Common myeloid progenitor, CD34-positive (primary cell): Measurements from ENCODE around the gene SCN4A.

Experiments
- CTCF ChIA-PET: fragments of 350-600 bp; sonication (Branson Sonifier 250); formaldehyde crosslinking; loops from one replicate; lab custom pipeline; 2021; ENCODE audit warnings: antibody characterized with exemption; lab: Charles Lee
- POLR2A ChIA-PET: fragments of 350-600 bp; sonication (Branson Sonifier 250); formaldehyde crosslinking; loops from one replicate; lab custom pipeline; 2021; ENCODE audit warnings: antibody characterized with exemption; lab: Charles Lee
- DNase-seq, 3 donors: peaks; one replicate each; pipeline versions ENCODE4 v3.0.0 to v3.0.0-alpha.2; 2013
- H3K27ac ChIP-seq, 2 experiments: 1 replicate in 1 of 2; 2 replicates in 1 of 2; pipeline ENCODE4 v1.7.0; 2013; ENCODE audit warnings: inconsistent platforms in 2 of 2, low read length in 2 of 2, mild to moderate bottlenecking in 2 of 2, low read depth in 1 of 2, moderate library complexity in 1 of 2; ENCODE audit not compliant: severe bottlenecking in 2 of 2, insufficient read depth in 1 of 2, poor library complexity in 1 of 2
- H3K27me3 ChIP-seq, 5 experiments: replicated peaks in 2 of 5; 1 replicate in 3 of 5; 2 replicates in 2 of 5; pipeline versions ENCODE4 v1.6.1 to v1.7.0; 2013; ENCODE audit warnings: low read length in 4 of 5, mild to moderate bottlenecking in 2 of 5, moderate library complexity in 2 of 5, inconsistent platforms in 1 of 5; ENCODE audit not compliant: insufficient read depth in 5 of 5, control insufficient read depth in 4 of 5
- H3K36me3 ChIP-seq, 4 experiments: 1 replicate in 2 of 4; 2 replicates in 2 of 4; pipeline versions ENCODE4 v1.6.1 to v1.7.0; 2013; ENCODE audit warnings: low read length in 3 of 4, control low read depth in 1 of 4, mild to moderate bottlenecking in 1 of 4; ENCODE audit not compliant: control insufficient read depth in 4 of 4, insufficient read depth in 4 of 4
- H3K4me1 ChIP-seq, 4 experiments: 1 replicate in 3 of 4; 2 replicates in 1 of 4; pipeline versions ENCODE4 v1.6.1 to v1.7.1; 2013; ENCODE audit warnings: low read length in 3 of 4, mild to moderate bottlenecking in 3 of 4, control low read depth in 1 of 4, inconsistent platforms in 1 of 4, moderate library complexity in 1 of 4; ENCODE audit not compliant: control insufficient read depth in 4 of 4, insufficient read depth in 4 of 4; ENCODE audit errors: control extremely low read depth in 1 of 4
- H3K4me3 ChIP-seq, 7 experiments: 1 replicate in 4 of 7; 2 replicates in 3 of 7; pipeline versions ENCODE4 v1.5.1 to v1.7.0; 2013; ENCODE audit warnings: mild to moderate bottlenecking in 7 of 7, low read length in 6 of 7, moderate library complexity in 6 of 7, inconsistent platforms in 2 of 7, low read depth in 2 of 7, control low read depth in 1 of 7; ENCODE audit not compliant: insufficient read depth in 4 of 7, control insufficient read depth in 1 of 7; ENCODE audit errors: extremely low read depth in 1 of 7
- H3K9me3 ChIP-seq, 5 experiments: 1 replicate in 4 of 5; 2 replicates in 1 of 5; pipeline versions ENCODE4 v1.6.1 to v1.7.1; 2013; ENCODE audit warnings: low read length in 4 of 5, mild to moderate bottlenecking in 2 of 5, inconsistent platforms in 1 of 5, low read depth in 1 of 5, moderate library complexity in 1 of 5; ENCODE audit not compliant: control insufficient read depth in 4 of 5, insufficient read depth in 2 of 5; ENCODE audit errors: control extremely low read depth in 1 of 5
- WGBS: methylation state at CpG from one replicate; pipeline ENCODE4 v1.1.5; 2013; ENCODE audit not compliant: insufficient coverage; 5-methylcytosine and 5-hydroxymethylcytosine counted together

Gene SCN4A

DNA sequence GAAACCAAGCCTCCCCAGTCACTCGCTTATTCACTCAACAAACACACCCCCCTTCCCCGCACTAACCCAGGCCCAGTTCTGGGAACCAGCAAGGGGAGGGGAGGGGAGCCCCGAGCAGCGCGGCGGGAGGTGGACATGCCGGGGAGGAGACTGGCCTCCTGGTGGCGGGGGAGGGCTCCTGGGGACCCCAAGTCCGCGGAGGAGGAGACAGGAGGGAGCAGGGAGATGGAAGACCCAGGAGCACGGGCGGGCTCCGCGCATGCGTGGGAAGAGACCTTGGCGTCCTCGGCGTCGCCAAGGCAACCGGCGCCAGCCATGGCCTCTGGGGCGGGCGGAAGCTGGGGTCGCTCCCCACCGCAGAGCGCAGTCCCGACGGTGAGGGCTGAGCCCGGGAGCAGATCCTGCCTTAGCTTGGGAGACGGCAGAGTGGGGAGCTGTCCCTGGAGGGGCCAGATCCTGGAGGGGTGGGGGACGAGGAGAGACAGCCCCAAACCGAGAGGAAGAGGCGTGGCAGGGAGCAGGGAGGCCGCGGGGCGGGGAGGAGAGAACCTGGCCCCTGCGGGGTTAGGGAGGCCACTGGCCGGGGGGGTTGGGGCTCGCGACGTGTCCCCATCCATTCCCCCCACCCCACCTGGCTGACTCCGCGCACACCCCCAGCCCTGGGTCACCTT, 25.5 kb upstream of the SCN4A start, which contains the start of gene PRR29:
Gene PRR29 (plus strand): TSS at position 302 of the 671 bp plus-strand sequence. CDS start 14 bp downstream, at position 316.
- ChIA-PET CTCF (interaction anchor here (2.4 to 13.9 kb wide), 3 partner anchors 19 to 48 kb away, joined by 9 to 230 read pairs (median 25); partner anchors contain the start of gene ICAM2), POLR2A (interaction anchor here (1.5 to 1.6 kb wide), 2 partner anchors 22 to 27 kb away, joined by 5 to 7 read pairs; partner anchors contain the start of gene ICAM2)
- peak; percentile 65 to 73 (median 71) for DNase-seq
- H3K27ac ChIP-seq = no peak within 1 kb of the TSS
- H3K4me3 ChIP-seq = peak within 1 kb of the TSS; percentile 54 to 90 (median 80)
- no peaks in the 10 kb centered on the region for H3K9me3 ChIP-seq
- under 1% methylated on average over 29 of the region's 43 CpGs for whole genome bisulfite sequencing
- H3K36me3 ChIP-seq = peaks cover 2 to 19% (median 8%) of the 10 kb centered on the region in 4 experiments
- no peaks in the 10 kb centered on the region for H3K27me3 ChIP-seq
- H3K4me1 ChIP-seq = peaks cover 0 to 35% (median 21%) of the 10 kb centered on the region in 4 experiments

DNA sequence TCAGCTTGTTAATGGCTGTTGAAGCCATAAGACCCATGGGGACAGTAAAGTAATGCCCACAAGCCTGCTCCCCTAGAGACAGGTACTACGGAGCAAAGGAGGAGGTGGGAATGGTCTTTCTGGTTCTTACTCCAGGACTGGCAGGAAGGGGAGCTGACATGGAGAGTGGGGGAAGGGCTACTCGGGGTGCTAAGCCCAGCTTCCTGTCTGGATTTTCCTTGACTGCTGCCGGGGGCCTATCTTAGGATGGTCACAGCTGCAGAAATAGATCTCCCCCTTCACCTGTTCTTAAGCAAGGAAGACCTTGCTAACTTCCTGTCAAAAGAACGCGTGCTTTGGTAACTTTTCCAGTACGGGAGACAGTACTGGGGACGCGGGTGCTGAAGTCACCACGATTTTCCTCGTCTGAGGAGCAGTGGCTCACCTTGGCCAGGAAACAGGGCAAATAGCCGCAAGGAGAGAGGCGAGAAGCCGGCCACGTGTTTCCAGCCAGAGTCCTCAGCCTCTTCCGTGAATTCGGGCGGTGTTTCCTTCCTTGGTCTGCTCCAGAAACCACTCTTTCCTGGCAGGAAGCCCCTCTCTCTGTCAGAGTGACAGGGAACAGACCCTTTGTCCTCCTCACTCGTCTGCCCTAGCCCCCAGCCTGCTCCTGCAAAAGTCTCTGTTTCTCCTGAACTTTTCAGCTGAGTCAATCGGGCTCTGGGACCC, 24.8 kb upstream of the SCN4A start:
- peak overlapping the region; percentile 54 to 90 (median 80) for H3K4me3 ChIP-seq
- H3K4me1 ChIP-seq = peaks cover 0 to 35% (median 21%) of the 10 kb centered on the region in 4 experiments
- H3K9me3 ChIP-seq = no peaks in the 10 kb centered on the region
- H3K36me3 ChIP-seq = peaks cover 0 to 12% (median 3%) of the 10 kb centered on the region in 4 experiments
- WGBS = 11% methylated on average over 18 of the region's 19 CpGs
- POLR2A ChIA-PET = interaction anchor here (1.5 to 1.6 kb wide), 2 partner anchors 23 to 28 kb away, joined by 5 to 7 read pairs; partner anchors contain the start of gene ICAM2
- H3K27ac ChIP-seq = no peak overlapping the region
- no peak for DNase-seq
- H3K27me3 ChIP-seq = no peaks in the 10 kb centered on the region
- CTCF ChIA-PET = interaction anchor here (0.7 to 13.9 kb wide), 8 partner anchors 11 to 147 kb away, joined by 3 to 230 read pairs (median 6); partner anchors contain the start of gene ICAM2

- ChIA-PET CTCF (interaction anchor here (0.8 to 13.9 kb wide), 8 partner anchors 9 to 148 kb away, joined by 3 to 230 read pairs (median 4); partner anchors contain the start of gene ICAM2), POLR2A (no interaction called here)
- Histone ChIP-seq H3K36me3 (peaks cover 0 to 3% (median 0%) of the 10 kb centered on the region in 4 experiments), H3K4me3 (no peak overlapping the region), H3K27me3 (no peaks in the 10 kb centered on the region), H3K27ac (no peak overlapping the region), H3K4me1 (peaks cover 0 to 35% (median 21%) of the 10 kb centered on the region in 4 experiments), H3K9me3 (no peaks in the 10 kb centered on the region)
- DNase-seq = no peak
- 96% methylated on average over 10 of the region's 11 CpGs for WGBS
Observed at GRCh38 chr17:63996430-63997182, 23.9 kb upstream of the SCN4A start.

GRCh38 chr17:63995626-63996025, 22.9 kb upstream of the SCN4A start:
- Histone ChIP-seq H3K4me1 (peaks cover 0 to 38% (median 23%) of the 10 kb centered on the region in 4 experiments), H3K27me3 (no peaks in the 10 kb centered on the region), H3K4me3 (no peak overlapping the region), H3K9me3 (no peaks in the 10 kb centered on the region), H3K27ac (no peak overlapping the region), H3K36me3 (no peaks in the 10 kb centered on the region)
- DNase-seq = no peak
- 100% methylated on average over 3 of the region's 5 CpGs for WGBS
- ChIA-PET POLR2A (no interaction called here), CTCF (interaction anchor here (1.1 to 13.9 kb wide), 3 partner anchors 9 to 59 kb away, joined by 3 to 230 read pairs (median 12); partner anchors contain the start of gene ICAM2)

- POLR2A ChIA-PET = no interaction called here
- Histone ChIP-seq H3K27ac (no peak overlapping the region), H3K36me3 (no peaks in the 10 kb centered on the region), H3K4me1 (peaks cover 0 to 39% (median 23%) of the 10 kb centered on the region in 4 experiments), H3K9me3 (no peaks in the 10 kb centered on the region), H3K4me3 (no peak overlapping the region), H3K27me3 (no peaks in the 10 kb centered on the region)
- CTCF ChIA-PET = interaction anchor here (0.8 to 13.9 kb wide), 12 partner anchors 8 to 140 kb away, joined by 3 to 230 read pairs (median 4); partner anchors contain the start of genes GH1 and ICAM2
- 100% methylated on average over 1 of the region's 3 CpGs for WGBS
- no peak for DNase-seq
Observed at GRCh38 chr17:63993368-63993985, 20.8 kb upstream of the SCN4A start.

- POLR2A ChIA-PET = no interaction called here
Observed at GRCh38 chr17:63991611-63992010, 18.9 kb upstream of the SCN4A start.

More at GRCh38 chr17:63991611-63992010, 18.9 kb upstream of the SCN4A start:
- H3K4me1 ChIP-seq = peaks cover 0 to 42% (median 27%) of the 10 kb centered on the region in 4 experiments
- no peaks in the 10 kb centered on the region for H3K27me3 ChIP-seq
- H3K4me3 ChIP-seq = no peak overlapping the region
- WGBS = 98% methylated on average over 9 of the region's 11 CpGs
- H3K9me3 ChIP-seq = no peaks in the 10 kb centered on the region
- CTCF ChIA-PET = interaction anchor here (0.8 to 13.9 kb wide), 6 partner anchors 8 to 72 kb away, joined by 3 to 230 read pairs (median 8); partner anchors contain the start of genes GH1 and ICAM2
- DNase-seq = no peak
- H3K36me3 ChIP-seq = no peaks in the 10 kb centered on the region
- no peak overlapping the region for H3K27ac ChIP-seq
